Measurements from ENCODE around the gene WSCD2. TPM values are rescaled to one million over a fixed set of nuclear protein-coding genes. Genes with fewer than 3 reads are reported as not detected.

Gene WSCD2
- total and polyA plus RNA-seq, 2 of the 4 experiments (the other 2 are of a cell fraction), result not detected

GRCh38 chr12:108169708-108170107 lies 40.6 kb downstream of the WSCD2 start:
- intact Hi-C loops (cut with micrococcal nuclease), result no loop called here
- POLR2A ChIA-PET (ENCODE audit: unreplicated experiment), result no interaction called here

More at GRCh38 chr12:108169708-108170107, 40.6 kb downstream of the WSCD2 start:
- no peak overlapping the region for H2AK5ac ChIP-seq (ENCODE audit: low read depth, low read length)
- dilution Hi-C loops (cut with HindIII; ENCODE audit: low sequenced_read_pairs, unreplicated experiment), result no loop called here
- no peak for DNase-seq
- H2BK120ac ChIP-seq (ENCODE audit: low read depth, low read length), result no peak overlapping the region
- in situ Hi-C loops (cut with MboI; ENCODE audit: low sequenced_read_pairs), result no loop called here
- H3K27ac ChIP-seq (ENCODE audit: insufficient read depth, low read length), result no peak overlapping the region
- ATAC-seq (ENCODE audit: low read depth), result no peak
- no peak overlapping the region for H4K91ac ChIP-seq (ENCODE audit: insufficient read depth, low read depth, low read length)
- no peaks in the 10 kb centered on the region for H3K27me3 ChIP-seq (ENCODE audit: control insufficient read depth, insufficient read depth, low read length)
- H4K20me1 ChIP-seq (ENCODE audit: insufficient read depth, low read length), result no peaks in the 10 kb centered on the region
- H3K4me2 ChIP-seq (ENCODE audit: low read depth, low read length), result no peak overlapping the region
- no peak overlapping the region for H2BK5ac ChIP-seq (ENCODE audit: low read depth, low read length, poor library complexity, severe bottlenecking)
- H3K4me3 ChIP-seq (ENCODE audit: insufficient read depth, low read depth, low read length), result no peak overlapping the region
- no peak overlapping the region for H3K9ac ChIP-seq (ENCODE audit: low read depth, low read length)
- H4K5ac ChIP-seq (ENCODE audit: low read depth, low read length), result no peak overlapping the region
- no peak overlapping the region for H4K8ac ChIP-seq (ENCODE audit: low read depth in 2 of 2, low read length in 2 of 2)
- no peak overlapping the region for H2BK20ac ChIP-seq (ENCODE audit: low read depth, low read length)
- no peaks in the 10 kb centered on the region for H3K36me3 ChIP-seq (ENCODE audit: control insufficient read depth, insufficient read depth, low read length)
- no peak overlapping the region for H3K23ac ChIP-seq (ENCODE audit: low read depth, low read length)
- no peak overlapping the region for H3K56ac ChIP-seq (ENCODE audit: extremely low read depth, insufficient read depth, low read length)
- H2BK15ac ChIP-seq (ENCODE audit: low read depth, low read length), result no peak overlapping the region
- no peak overlapping the region for H2AK9ac ChIP-seq (replicated peaks; ENCODE audit: low read depth, low read length, poor library complexity)
- H2AFZ ChIP-seq (replicated peaks; ENCODE audit: low read length, poor library complexity), result no peak overlapping the region
- CTCF ChIA-PET, result no interaction called here
- no peaks in the 10 kb centered on the region for H3K9me1 ChIP-seq (ENCODE audit: insufficient read depth, low read length)
- no peak overlapping the region for H3K4ac ChIP-seq (ENCODE audit: low read depth, low read length)
- BruUV-seq (replicated peaks), result no TSS peak
- H3K18ac ChIP-seq (ENCODE audit: low read depth, low read length), result no peak overlapping the region
- no peaks in the 10 kb centered on the region for H3K79me1 ChIP-seq (ENCODE audit: low read depth in 1 of 2, low read length in 2 of 2)
- no peaks in the 10 kb centered on the region for H3K9me3 ChIP-seq (ENCODE audit: control insufficient read depth, insufficient read depth, low read length)
- no peaks in the 10 kb centered on the region for H3K4me1 ChIP-seq (ENCODE audit: control insufficient read depth, insufficient read depth, low read length)
- no peak for TF ChIP-seq CEBPB (IDR thresholded peaks at IDR 0.05; ENCODE audit: low read depth, low read length)
- TF ChIP-seq ELK1 (IDR thresholded peaks at IDR 0.05; ENCODE audit: borderline replicate concordance, low read depth, low read length), result no peak
- TF ChIP-seq MAZ (IDR thresholded peaks at IDR 0.05; ENCODE audit: borderline replicate concordance, low read depth, low read length), result no peak
- TF ChIP-seq SMC3 (IDR thresholded peaks at IDR 0.05; ENCODE audit: low read depth, low read length), result no peak
- TF ChIP-seq MAFK (IDR thresholded peaks at IDR 0.05; ENCODE audit: low read depth, low read length), result no peak
- no peak for TF ChIP-seq RFX5 (IDR thresholded peaks at IDR 0.05; ENCODE audit: low read depth, low read length)
- TF ChIP-seq NFE2L2 (IDR thresholded peaks at IDR 0.05; ENCODE audit: low read depth, low read length), result no peak
- TF ChIP-seq MXI1 (IDR thresholded peaks at IDR 0.05; ENCODE audit: borderline replicate concordance, low read depth, low read length), result no peak
- TF ChIP-seq POLR2A (IDR thresholded peaks at IDR 0.05; ENCODE audit: low read depth, low read length), result no peak
- TF ChIP-seq RAD21 (IDR thresholded peaks at IDR 0.05; ENCODE audit: low read length), result no peak
- no peak for TF ChIP-seq BHLHE40 (IDR thresholded peaks at IDR 0.05; ENCODE audit: low read depth, low read length)
- TF ChIP-seq CTCF (conservative IDR thresholded peaks at IDR 0.05; ENCODE audit: low read depth, low read length), result no peak
- TF ChIP-seq FOS (IDR thresholded peaks at IDR 0.05; ENCODE audit: low read depth, low read length), result no peak
- TF ChIP-seq USF2 (IDR thresholded peaks at IDR 0.05; ENCODE audit: low read depth, low read length), result no peak
- TF ChIP-seq CHD1 (IDR thresholded peaks at IDR 0.05; ENCODE audit: low read depth, low read length), result no peak
- no CpG with 5 or more reads among the region's 2 CpGs for WGBS, 2 experiments (ENCODE audit: extremely low coverage in 2 of 2, insufficient read length in 1 of 2)
- H3K14ac ChIP-seq (replicated peaks; ENCODE audit: low read depth, low read length), result no peak overlapping the region

Data from IMR-90 (cell line).